ENCODE data around the gene OR51D1. TPM values are rescaled to one million over a fixed set of nuclear protein-coding genes. Genes with fewer than 3 reads are reported as not detected.

The OR51D1 gene
- not detected in 2 replicates for total RNA-seq

DNA sequence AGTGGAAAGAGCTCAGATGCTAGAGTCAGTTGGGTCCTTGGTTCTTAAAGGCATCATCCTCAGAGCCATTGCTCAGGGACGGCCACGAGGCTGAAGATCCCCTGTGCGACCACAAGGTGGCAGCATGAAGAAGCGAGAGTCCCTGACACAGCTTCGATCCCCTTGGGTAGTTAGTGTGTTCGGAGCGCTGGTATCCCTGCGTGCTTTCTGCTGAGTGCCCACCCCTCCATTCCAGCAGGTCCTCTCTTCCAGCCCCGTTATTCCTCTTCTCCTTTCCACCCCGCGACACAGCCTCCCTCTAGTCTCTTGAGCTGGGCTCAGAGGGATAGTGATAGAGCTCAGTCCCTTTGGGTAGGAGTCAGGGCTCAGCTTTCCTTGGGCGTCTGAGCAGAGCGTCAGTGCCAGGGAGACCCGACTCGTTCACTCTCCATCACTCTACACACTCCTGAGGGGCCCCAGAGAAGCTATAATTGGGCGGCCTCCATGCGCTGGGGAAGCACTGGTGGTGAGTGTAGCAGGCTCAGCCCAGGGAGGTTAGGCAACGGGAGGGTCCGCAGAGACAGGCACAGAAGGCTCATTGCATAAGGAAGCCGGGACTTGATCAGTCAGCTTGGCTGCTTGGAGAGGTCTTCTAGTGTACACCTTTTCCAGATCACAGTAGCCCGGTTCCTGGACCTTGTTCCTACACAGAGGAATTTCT is at the start of gene OR51D1:
TSS of gene OR51D1 (plus strand) at position 516 of the 700 bp plus-strand sequence. CDS start 2,314 bp downstream, outside the sequence.

GRCh38 chr11:4593739-4594138 is 43.5 kb upstream of the OR51D1 start, which contains the start of gene OR52I1:
Gene OR52I1, plus strand, starts transcription at chr11:4594039. Its CDS starts 0 bp downstream, at chr11:4594039.

GRCh38 chr11:4607781-4608666 is 29.3 kb upstream of the OR51D1 start, which contains the start of gene TRIM68:
Gene TRIM68, minus strand, starts transcription at chr11:4608231. Its CDS starts 2,727 bp downstream, at chr11:4605504.

DNA sequence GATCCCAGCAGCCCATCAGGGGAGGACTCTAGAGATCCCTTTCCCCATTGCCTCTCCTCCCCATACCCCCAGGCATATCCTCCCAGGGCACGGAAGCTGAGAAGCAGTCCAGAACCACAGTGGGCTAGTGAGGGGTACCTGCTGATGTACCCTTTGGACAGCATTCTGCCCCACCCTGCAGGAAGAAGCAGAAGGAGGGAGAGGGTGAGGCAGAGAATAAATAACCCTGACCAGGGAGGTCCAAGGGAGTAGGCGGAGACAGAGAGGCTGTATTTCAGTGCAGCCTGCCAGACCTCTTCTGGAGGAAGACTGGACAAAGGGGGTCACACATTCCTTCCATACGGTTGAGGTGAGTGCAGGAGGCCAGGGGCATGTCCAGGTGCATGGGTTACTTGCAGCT is 6.4 kb downstream of the OR51D1 start, which contains the start of gene OR51E1:
TSS of gene OR51E1 (plus strand) at position 301 of the 400 bp plus-strand sequence. CDS start 8,545 bp downstream, outside the sequence.

Other genes with a start within 250 kb of the OR51D1 start
- 14.2 and 16.1 TPM in 2 replicates for gene TRIM21, start 243.8 kb upstream of the OR51D1 start, total RNA-seq
- not detected in 2 replicates for gene OR52K2, start 188.2 kb upstream of the OR51D1 start, total RNA-seq
- gene OR52K1, start 154.8 kb upstream of the OR51D1 start, total RNA-seq = not detected in 2 replicates
- not detected in 2 replicates for gene OR52M1, start 92.3 kb upstream of the OR51D1 start, total RNA-seq
- gene OR52I2, start 55.7 kb upstream of the OR51D1 start, total RNA-seq = not detected in 2 replicates
- not detected in 2 replicates for gene OR52I1, start 43.4 kb upstream of the OR51D1 start, total RNA-seq
- 5.3 and 11.6 TPM in 2 replicates for gene TRIM68, start 29.2 kb upstream of the OR51D1 start, total RNA-seq
- gene OR51E1, start 6.5 kb downstream of the OR51D1 start, total RNA-seq = not detected in 2 replicates
- gene OR51E2, start 60.4 kb downstream of the OR51D1 start, total RNA-seq = not detected in 2 replicates
- not detected in 2 replicates for gene MMP26, start 67.3 kb downstream of the OR51D1 start, total RNA-seq
- not detected in 2 replicates for gene OR51F1, start 132.5 kb downstream of the OR51D1 start, total RNA-seq
- gene OR52R1, start 166.9 kb downstream of the OR51D1 start, total RNA-seq = not detected in 2 replicates
- not detected in 2 replicates for gene OR51F2, start 183.8 kb downstream of the OR51D1 start, total RNA-seq
- gene OR51S1, start 211.7 kb downstream of the OR51D1 start, total RNA-seq = not detected in 2 replicates
- gene OR51T1, start 244.4 kb downstream of the OR51D1 start, total RNA-seq = not detected in 2 replicates